Fibroblast of lung (primary cell): ENCODE results near the gene TRIP12. TPM values are rescaled to one million over a fixed set of nuclear protein-coding genes. Genes with fewer than 3 reads are reported as not detected.
"Not testable (repeated sequence)": the region's sequence is repeated elsewhere in the genome, so short reads cannot be mapped to it uniquely, and the experiment has no call there.

Source experiments
- DNase-seq, 2 donors: peaks; one replicate each; pipeline versions ENCODE4 v3.0.0 to v3.0.0-alpha.2; 2010; ENCODE audit warnings: low read depth in 2 of 2
- H2AFZ ChIP-seq: 2 replicates; pipeline ENCODE4 v1.5.1; 2012; ENCODE audit warnings: low read length, control low read depth, inconsistent platforms
- H3K27ac ChIP-seq: 2 replicates; pipeline ENCODE4 v1.5.1; 2011; ENCODE audit warnings: low read length, control low read depth; ENCODE audit not compliant: insufficient read depth
- H3K27me3 ChIP-seq: 2 replicates; pipeline ENCODE4 v1.5.1; 2011; ENCODE audit warnings: mild to moderate bottlenecking, low read length; ENCODE audit not compliant: control insufficient read depth, insufficient read depth
- H3K36me3 ChIP-seq: 2 replicates; pipeline ENCODE4 v1.5.1; 2011; ENCODE audit warnings: low read length; ENCODE audit not compliant: control insufficient read depth, insufficient read depth
- H3K4me1 ChIP-seq: 2 replicates; pipeline ENCODE4 v1.5.1; 2011; ENCODE audit warnings: low read length; ENCODE audit not compliant: control insufficient read depth, insufficient read depth; ENCODE audit errors: extremely low read depth
- H3K4me2 ChIP-seq: 2 replicates; pipeline ENCODE4 v1.5.1; 2011; ENCODE audit warnings: low read length, control low read depth; ENCODE audit not compliant: insufficient read depth; ENCODE audit errors: extremely low read depth
- H3K4me3 ChIP-seq, 4 experiments: fragments of 200-600 bp in 1 of 4; sonication (generic) in 1 of 4; replicated peaks in 1 of 4; 2 replicates each; pipeline ENCODE4 v1.5.1; 2011 to 2016; ENCODE audit warnings: low read length in 4 of 4, low read depth in 3 of 4, mild to moderate bottlenecking in 3 of 4, control low read depth in 2 of 4, inconsistent platforms in 1 of 4, mixed read lengths in 1 of 4; ENCODE audit not compliant: insufficient read depth in 1 of 4; ENCODE audit errors: control extremely low read depth in 1 of 4
- H3K79me2 ChIP-seq: 2 replicates; pipeline ENCODE4 v1.5.1; 2012; ENCODE audit warnings: mild to moderate bottlenecking, low read length, inconsistent platforms; ENCODE audit not compliant: control insufficient read depth, insufficient read depth
- H3K9ac ChIP-seq: 2 replicates; pipeline ENCODE4 v1.5.1; 2011; ENCODE audit warnings: mild to moderate bottlenecking, low read length, control low read depth; ENCODE audit not compliant: insufficient read depth
- H3K9me3 ChIP-seq: 2 replicates; pipeline ENCODE4 v1.5.1; 2012; ENCODE audit warnings: low read depth, low read length; ENCODE audit not compliant: control insufficient read depth, insufficient read depth
- H4K20me1 ChIP-seq: 2 replicates; pipeline ENCODE4 v1.5.1; 2011; ENCODE audit warnings: low read length; ENCODE audit not compliant: control insufficient read depth, insufficient read depth; ENCODE audit errors: extremely low read depth
- CTCF ChIP-seq, 2 donors: IDR thresholded peaks in 1 of 2; conservative IDR thresholded peaks in 1 of 2; 1 replicate in 1 of 2; 2 replicates in 1 of 2; pipeline ENCODE4 v1.5.1; 2011 to 2012; ENCODE audit warnings: low read length in 2 of 2, control low read depth in 1 of 2, inconsistent platforms in 1 of 2, low read depth in 1 of 2, mild to moderate bottlenecking in 1 of 2
- EZH2 ChIP-seq: IDR thresholded peaks from 2 replicates; pipeline ENCODE4 v1.5.1; 2012; ENCODE audit warnings: low read length, control low read depth, mild to moderate bottlenecking; ENCODE audit errors: missing control alignments
- polyA plus RNA-seq, 2 donors: library from polyadenylated mRNA; depleted of rRNA in 1 of 2; stranded (reverse) in 1 of 2; unstranded in 1 of 2; fragments of >200 nt; gene quantifications; 2 replicates each; pipeline ENCODE4 v1.2.1, GENCODE V29; 2011 to 2012; ENCODE audit warnings: missing spikeins in 1 of 2
- total RNA-seq: library from RNA; depleted of rRNA; stranded (reverse); fragments of >200 nt; gene quantifications from 2 replicates; pipeline ENCODE4 v1.2.1, GENCODE V29; 2014

TRIP12 gene
- total and polyA plus RNA-seq, 2 donors (not counting 1 experiment from before 2014, with no cell fraction given): 122 to 277 TPM

GRCh38 chr2:229905601-229906000, 16.2 kb downstream of the TRIP12 start:
- TF ChIP-seq EZH2: no peak
- no peak for TF ChIP-seq CTCF (conservative IDR thresholded peaks at IDR 0.05 in 1 of 2, IDR thresholded peaks at IDR 0.05 in 1 of 2; ENCODE audit: low read depth in 1 of 2, low read length in 2 of 2)
- Histone ChIP-seq H3K9me3 (no peaks in the 10 kb centered on the region), H3K4me3 (no peak overlapping the region), H3K4me2 (no peak overlapping the region), H3K27me3 (no peaks in the 10 kb centered on the region), H3K36me3 (peaks cover 4% of the 10 kb centered on the region), H4K20me1 (peaks cover 6% of the 10 kb centered on the region), H3K4me1 (peaks cover 5% of the 10 kb centered on the region), H3K9ac (no peak overlapping the region), H3K79me2 (peaks cover 90% of the 10 kb centered on the region), H3K27ac (no peak overlapping the region), H2AFZ (no peak overlapping the region)
- no peak for DNase-seq

- H4K20me1 ChIP-seq: peaks cover 3% of the 10 kb centered on the region
These were observed 18.8 kb downstream of the TRIP12 start for GRCh38 chr2:229903037-229903436.

GRCh38 chr2:229901819-229902218, 20.0 kb downstream of the TRIP12 start:
- Histone ChIP-seq H3K27ac (no peak overlapping the region), H3K79me2 (peaks cover 92% of the 10 kb centered on the region), H3K9ac (no peak overlapping the region), H3K27me3 (no peaks in the 10 kb centered on the region), H3K4me3 (no peak overlapping the region), H4K20me1 (peaks cover 3% of the 10 kb centered on the region), H3K36me3 (peaks cover 1% of the 10 kb centered on the region), H3K4me1 (peaks cover 5% of the 10 kb centered on the region), H2AFZ (no peak overlapping the region), H3K9me3 (no peaks in the 10 kb centered on the region), H3K4me2 (peak overlapping the region; percentile 37)
- peak; percentile 72 to 83 for DNase-seq
- TF ChIP-seq EZH2 (no peak), CTCF (conservative IDR thresholded peaks at IDR 0.05 in 1 of 2, IDR thresholded peaks at IDR 0.05 in 1 of 2; ENCODE audit: low read depth in 1 of 2, low read length in 2 of 2) (no peak)

More at GRCh38 chr2:229903037-229903436, 18.8 kb downstream of the TRIP12 start:
- Histone ChIP-seq H3K9me3 (no peaks in the 10 kb centered on the region), H3K27me3 (no peaks in the 10 kb centered on the region), H3K36me3 (peaks cover 2% of the 10 kb centered on the region), H3K4me2 (no peak overlapping the region), H3K27ac (no peak overlapping the region), H2AFZ (no peak overlapping the region), H3K79me2 (peaks cover 91% of the 10 kb centered on the region), H3K4me3 (no peak overlapping the region), H3K9ac (no peak overlapping the region), H3K4me1 (peaks cover 5% of the 10 kb centered on the region)
- TF ChIP-seq CTCF (conservative IDR thresholded peaks at IDR 0.05 in 1 of 2, IDR thresholded peaks at IDR 0.05 in 1 of 2; ENCODE audit: low read depth in 1 of 2, low read length in 2 of 2) (no peak), EZH2 (no peak)
- DNase-seq: no peak

DNA sequence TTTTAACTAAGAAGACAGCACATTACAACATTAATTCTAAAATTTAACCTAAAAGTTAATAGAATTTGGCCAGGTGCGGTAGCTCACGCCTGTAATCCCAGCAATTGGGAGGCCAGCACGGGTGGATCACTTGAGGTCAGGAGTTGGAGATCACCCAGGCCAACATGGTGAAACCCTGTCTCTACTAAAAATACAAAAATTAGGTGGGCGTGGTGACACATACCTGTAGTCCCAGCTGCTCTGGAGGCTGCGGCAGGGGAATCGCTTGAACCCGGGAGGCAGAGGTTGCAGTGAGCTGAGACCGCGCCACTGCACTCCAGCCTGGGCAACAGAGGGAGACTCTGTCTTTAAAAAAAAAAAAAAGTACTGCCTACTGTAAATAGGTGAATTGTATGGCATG, 21.3 kb downstream of the TRIP12 start:
- H3K4me1 ChIP-seq, H3K27ac ChIP-seq, H3K9me3 ChIP-seq, H2AFZ ChIP-seq, H3K4me3 ChIP-seq, H3K9ac ChIP-seq, H3K27me3 ChIP-seq, H3K36me3 ChIP-seq, H4K20me1 ChIP-seq, DNase-seq, H3K4me2 ChIP-seq: not testable (repeated sequence)
- H3K79me2 ChIP-seq: peaks cover 93% of the 10 kb centered on the region
